Caco-2 (cell line): ENCODE data around the gene UNC13C. TPM values are rescaled to one million over a fixed set of nuclear protein-coding genes. Genes with fewer than 3 reads are reported as not detected.

Experiments used
- BruUV-seq: library from RNA; stranded (reverse); fragments of 400-500 nt; replicated peaks from 2 replicates; lab custom pipeline; 2021; lab: Mats Ljungman, UMichigan
- CTCF ChIA-PET: fragments of 300-600 bp; sonication (Branson Sonifier 250); formaldehyde crosslinking; loops from one replicate; lab custom pipeline; 2022; ENCODE audit warnings: antibody characterized with exemption; lab: Charles Lee
- POLR2A ChIA-PET: fragments of 300-600 bp; sonication (Branson Sonifier 250); formaldehyde crosslinking; loops from one replicate; lab custom pipeline; 2022; ENCODE audit warnings: antibody characterized with exemption; lab: Charles Lee
- DNase-seq, 2 experiments: peaks; one replicate each; pipeline versions ENCODE4 v3.0.0 to v3.0.0-alpha.2; 2020 to 2022
- H3K27me3 ChIP-seq: replicated peaks from 2 replicates; pipeline ENCODE4 v1.6.0; 2011; ENCODE audit warnings: low read length; ENCODE audit not compliant: control insufficient read depth, insufficient read depth
- H3K36me3 ChIP-seq: 2 replicates; pipeline ENCODE4 v1.5.1; 2011; ENCODE audit warnings: low read length; ENCODE audit not compliant: control insufficient read depth, insufficient read depth
- H3K4me1 ChIP-seq: fragments of 250-450 bp; sonication (Bioruptor Pico); 2 replicates; pipeline ENCODE4 v1.5.1; 2020; ENCODE audit warnings: mild to moderate bottlenecking
- H3K4me3 ChIP-seq: 2 replicates; pipeline ENCODE4 v1.5.1; 2011; ENCODE audit warnings: low read depth, mild to moderate bottlenecking, control low read depth, low read length
- H3K9me3 ChIP-seq: fragments of 250-450 bp; sonication (Bioruptor Pico); 2 replicates; pipeline ENCODE4 v1.5.1; 2020; ENCODE audit warnings: mild to moderate bottlenecking, moderate library complexity
- H3K27ac Mint-ChIP-seq: one replicate; pipeline ENCODE4 v1.8.0; 2022; ENCODE audit warnings: mixed read lengths; ENCODE audit not compliant: unreplicated experiment
- H3K27me3 Mint-ChIP-seq: one replicate; pipeline ENCODE4 v1.8.0; 2022; ENCODE audit warnings: mixed read lengths; ENCODE audit not compliant: insufficient read depth, unreplicated experiment
- H3K36me3 Mint-ChIP-seq: one replicate; pipeline ENCODE4 v1.8.0; 2022; ENCODE audit warnings: mild to moderate bottlenecking, mixed read lengths; ENCODE audit not compliant: insufficient read depth, unreplicated experiment
- H3K4me1 Mint-ChIP-seq: one replicate; pipeline ENCODE4 v1.8.0; 2022; ENCODE audit warnings: low read depth, mixed read lengths; ENCODE audit not compliant: unreplicated experiment
- H3K4me3 Mint-ChIP-seq: one replicate; pipeline ENCODE4 v1.8.0; 2022; ENCODE audit warnings: mild to moderate bottlenecking, moderate library complexity, mixed read lengths; ENCODE audit not compliant: unreplicated experiment
- H3K9me3 Mint-ChIP-seq: one replicate; pipeline ENCODE4 v1.8.0; 2022; ENCODE audit warnings: mixed read lengths; ENCODE audit not compliant: unreplicated experiment
- CTCF ChIP-seq, 2 experiments: fragments of 200-600 bp in 1 of 2; IDR thresholded peaks; 1 replicate in 1 of 2; 2 replicates in 1 of 2; pipeline versions ENCODE4 v1.5.1 to v1.8.0; 2011 to 2022; ENCODE audit warnings: antibody characterized with exemption in 1 of 2, control low read depth in 1 of 2, inconsistent platforms in 1 of 2, low read depth in 1 of 2, low read length in 1 of 2, mild to moderate bottlenecking in 1 of 2, moderate library complexity in 1 of 2; ENCODE audit not compliant: insufficient read depth in 1 of 2, severe bottlenecking in 1 of 2, unreplicated experiment in 1 of 2
- intact Hi-C: fragments of 100-400 bp; cut with micrococcal nuclease; formaldehyde crosslinking; loops from one replicate; pipeline ENCODE4 v1.10.0; 2022; ENCODE audit not compliant: unreplicated experiment
- total RNA-seq: library from RNA; stranded (reverse); gene quantifications from 2 replicates; pipeline ENCODE4 v1.2.3, GENCODE V29; 2022

The UNC13C gene
- total RNA-seq, 1 experiment from 2014 or later, result 2.9 TPM

DNA sequence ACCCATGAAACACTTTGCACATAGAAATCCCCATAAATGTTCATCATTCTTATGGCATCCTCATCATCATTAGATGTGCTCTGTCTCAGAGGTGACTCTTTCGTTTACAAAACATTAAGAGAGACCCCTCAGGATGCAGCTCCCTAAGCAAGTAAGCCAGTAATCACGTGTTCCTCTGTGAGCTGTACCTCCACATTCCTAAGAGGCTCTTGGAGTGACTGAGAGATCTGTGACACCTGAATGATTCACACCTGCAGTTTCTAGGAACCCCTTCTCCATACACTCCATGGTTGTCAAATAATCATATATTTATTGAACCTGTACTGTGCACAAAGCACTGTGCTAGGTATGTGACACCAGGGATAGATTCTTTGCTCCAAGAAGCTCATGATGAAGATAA is 602.4 kb downstream of the UNC13C start:
- no peaks in the 10 kb centered on the region for H3K27me3 Mint-ChIP-seq
- no TSS peak for BruUV-seq
- H3K4me1 Mint-ChIP-seq, result no peaks in the 10 kb centered on the region
- POLR2A ChIA-PET, result no interaction called here
- CTCF ChIA-PET, result no interaction called here
- Histone ChIP-seq H3K36me3 (no peaks in the 10 kb centered on the region), H3K4me1 (no peaks in the 10 kb centered on the region), H3K9me3 (no peaks in the 10 kb centered on the region), H3K27me3 (no peaks in the 10 kb centered on the region), H3K4me3 (no peak overlapping the region)
- H3K27ac Mint-ChIP-seq, result no peak overlapping the region
- no peak for DNase-seq
- no peaks in the 10 kb centered on the region for H3K36me3 Mint-ChIP-seq
- H3K4me3 Mint-ChIP-seq, result no peak overlapping the region
- no peaks in the 10 kb centered on the region for H3K9me3 Mint-ChIP-seq
- intact Hi-C loops, result no loop called here
- TF ChIP-seq CTCF (IDR thresholded peaks at IDR 0.05; ENCODE audit: insufficient read depth in 1 of 2, low read depth in 1 of 2, low read length in 1 of 2, severe bottlenecking in 1 of 2, unreplicated experiment in 1 of 2), result no peak

DNA sequence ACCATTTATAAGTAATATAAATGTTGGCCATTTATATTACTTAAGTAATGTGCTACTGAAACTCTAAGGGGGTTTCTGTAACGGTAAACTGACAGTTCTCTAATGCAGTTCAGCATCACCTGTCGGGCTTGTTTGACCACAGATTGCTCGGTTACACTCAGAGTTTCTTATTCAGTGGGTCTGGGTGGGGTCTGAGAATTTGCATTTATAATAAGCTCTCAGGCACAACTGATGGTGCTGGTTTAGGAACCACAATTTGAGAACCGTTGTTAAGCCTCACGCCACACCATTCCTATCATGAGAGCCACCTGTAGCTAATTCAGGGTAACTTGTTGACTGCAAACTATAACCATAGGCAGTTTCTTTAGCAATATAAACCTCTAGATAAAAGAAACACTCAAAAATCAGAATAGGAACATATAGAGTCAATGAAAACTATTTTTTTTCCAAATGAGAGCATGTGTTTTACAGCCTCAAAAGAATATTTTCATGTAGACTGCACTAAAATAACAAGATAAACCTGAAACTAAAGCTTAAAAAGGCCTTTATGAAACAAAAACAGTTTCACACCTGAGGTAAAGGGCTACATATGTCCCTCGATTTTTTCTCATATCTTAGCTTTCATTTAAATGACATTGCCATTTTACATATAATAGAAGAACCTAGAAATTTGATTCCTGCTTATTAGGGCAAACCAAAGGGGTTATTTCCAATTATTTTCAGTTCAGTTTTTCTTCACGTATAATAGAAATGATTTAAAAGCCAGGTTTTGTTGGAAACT is 604.8 kb downstream of the UNC13C start:
- TF ChIP-seq CTCF (IDR thresholded peaks at IDR 0.05; ENCODE audit: insufficient read depth in 1 of 2, low read depth in 1 of 2, low read length in 1 of 2, severe bottlenecking in 1 of 2, unreplicated experiment in 1 of 2), result no peak
- Histone ChIP-seq H3K4me3 (no peak overlapping the region), H3K27me3 (no peaks in the 10 kb centered on the region), H3K36me3 (no peaks in the 10 kb centered on the region), H3K4me1 (no peaks in the 10 kb centered on the region), H3K9me3 (no peaks in the 10 kb centered on the region)
- Mint-ChIP-seq H3K27ac (no peak overlapping the region), H3K27me3 (no peaks in the 10 kb centered on the region), H3K36me3 (no peaks in the 10 kb centered on the region), H3K4me1 (no peaks in the 10 kb centered on the region), H3K9me3 (no peaks in the 10 kb centered on the region), H3K4me3 (no peak overlapping the region)
- intact Hi-C loops, result no loop called here
- BruUV-seq, result no TSS peak
- ChIA-PET CTCF (no interaction called here), POLR2A (no interaction called here)
- no peak for DNase-seq

GRCh38 chr15:54585063-54585462 is 606.8 kb downstream of the UNC13C start:
- no peak for DNase-seq
- Histone ChIP-seq H3K9me3 (no peaks in the 10 kb centered on the region), H3K36me3 (no peaks in the 10 kb centered on the region), H3K4me1 (no peaks in the 10 kb centered on the region), H3K4me3 (no peak overlapping the region), H3K27me3 (no peaks in the 10 kb centered on the region)
- TF ChIP-seq CTCF (IDR thresholded peaks at IDR 0.05; ENCODE audit: insufficient read depth in 1 of 2, low read depth in 1 of 2, low read length in 1 of 2, severe bottlenecking in 1 of 2, unreplicated experiment in 1 of 2), result no peak
- intact Hi-C loops, result no loop called here
- no peaks in the 10 kb centered on the region for H3K27me3 Mint-ChIP-seq
- CTCF ChIA-PET, result no interaction called here
- H3K36me3 Mint-ChIP-seq, result no peaks in the 10 kb centered on the region
- no peak overlapping the region for H3K4me3 Mint-ChIP-seq
- no peak overlapping the region for H3K27ac Mint-ChIP-seq
- no TSS peak for BruUV-seq
- H3K9me3 Mint-ChIP-seq, result no peaks in the 10 kb centered on the region
- POLR2A ChIA-PET, result no interaction called here
- no peaks in the 10 kb centered on the region for H3K4me1 Mint-ChIP-seq
